NCI-H2081 treated with DMSO at 0.1 percent for 48 hours (cell line): ENCODE data around the gene PAPPA2.

Experiments
- DNase-seq: peaks from one replicate; lab custom pipeline; 2025; lab: John Stamatoyannopoulos, UW

The PAPPA2 gene

GRCh38 chr1:176499671-176500070 lies 36.7 kb downstream of the PAPPA2 start:
- no peak for DNase-seq

GRCh38 chr1:176501599-176501998 lies 38.6 kb downstream of the PAPPA2 start:
- DNase-seq: no peak

GRCh38 chr1:176504848-176505553 lies 42.0 kb downstream of the PAPPA2 start:
- no peak for DNase-seq

- DNase-seq: no peak
Measured at GRCh38 chr1:176512966-176513365, 50.0 kb downstream of the PAPPA2 start.

GRCh38 chr1:176515310-176515709 lies 52.3 kb downstream of the PAPPA2 start:
- no peak for DNase-seq

- no peak for DNase-seq
Measured at GRCh38 chr1:176517484-176517883, 54.5 kb downstream of the PAPPA2 start.

GRCh38 chr1:176521211-176521610 lies 58.2 kb downstream of the PAPPA2 start:
- no peak for DNase-seq

- no peak for DNase-seq
Measured at GRCh38 chr1:176522310-176522845, 59.4 kb downstream of the PAPPA2 start.

GRCh38 chr1:176529395-176530090 lies 66.6 kb downstream of the PAPPA2 start:
- no peak for DNase-seq

GRCh38 chr1:176531036-176531435 lies 68.1 kb downstream of the PAPPA2 start:
- no peak for DNase-seq

- DNase-seq: no peak
Measured at GRCh38 chr1:176531921-176532897, 69.2 kb downstream of the PAPPA2 start.

GRCh38 chr1:176533020-176533419 lies 70.0 kb downstream of the PAPPA2 start:
- no peak for DNase-seq

- no peak for DNase-seq
Measured at GRCh38 chr1:176536588-176536987, 73.6 kb downstream of the PAPPA2 start.

- no peak for DNase-seq
Measured at GRCh38 chr1:176539018-176539417, 76.0 kb downstream of the PAPPA2 start.

GRCh38 chr1:176540428-176540827 lies 77.5 kb downstream of the PAPPA2 start:
- no peak for DNase-seq

GRCh38 chr1:176541663-176542062 lies 78.7 kb downstream of the PAPPA2 start:
- no peak for DNase-seq

- DNase-seq: no peak
Measured at GRCh38 chr1:176542352-176542751, 79.4 kb downstream of the PAPPA2 start.

- no peak for DNase-seq
Measured at GRCh38 chr1:176543360-176544129, 80.6 kb downstream of the PAPPA2 start.

- no peak for DNase-seq
Measured at GRCh38 chr1:176545034-176545639, 82.2 kb downstream of the PAPPA2 start.

GRCh38 chr1:176546825-176547224 lies 83.8 kb downstream of the PAPPA2 start:
- DNase-seq: no peak

- no peak for DNase-seq
Measured at GRCh38 chr1:176551146-176551545, 88.2 kb downstream of the PAPPA2 start.
